PC-9 (cell line): ENCODE measurements around the gene SPAG7.

ENCODE experiments used
- EZH2 ChIP-seq: fragments of 200-600 bp; sonication (generic); IDR thresholded peaks from 2 replicates; pipeline ENCODE4 v1.8.0; 2017; ENCODE audit warnings: antibody characterized with exemption, low read depth
- TF ChIP-seq, protein P1 (sequence below): fragments of 200-600 bp; sonication (generic); conservative IDR thresholded peaks from 2 replicates; pipeline ENCODE4 v1.6.1; 2017; ENCODE audit warnings: mixed run types, antibody characterized with exemption, mild to moderate bottlenecking, moderate library complexity

DNA sequence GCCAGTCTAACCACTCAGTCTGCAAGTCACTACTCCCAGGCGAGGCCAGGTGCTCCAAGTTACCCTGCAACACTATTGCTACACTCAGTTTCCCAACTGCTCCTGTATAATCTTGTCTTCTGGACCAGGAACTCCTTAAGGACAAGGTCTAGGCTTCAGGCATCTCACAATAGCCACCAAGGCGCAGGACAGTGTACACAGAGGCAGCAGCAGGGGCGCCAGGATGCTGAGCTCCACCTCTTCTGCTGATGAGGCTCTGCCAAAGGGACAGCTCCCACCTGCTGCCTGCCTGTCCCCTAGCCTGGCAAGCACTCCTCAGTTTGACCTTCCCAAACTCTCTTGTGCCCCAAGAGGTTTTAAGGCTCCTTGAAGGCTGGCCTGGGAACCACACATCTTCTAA lies 31.2 kb downstream of the SPAG7 start:
- TF ChIP-seq, protein P1, sequence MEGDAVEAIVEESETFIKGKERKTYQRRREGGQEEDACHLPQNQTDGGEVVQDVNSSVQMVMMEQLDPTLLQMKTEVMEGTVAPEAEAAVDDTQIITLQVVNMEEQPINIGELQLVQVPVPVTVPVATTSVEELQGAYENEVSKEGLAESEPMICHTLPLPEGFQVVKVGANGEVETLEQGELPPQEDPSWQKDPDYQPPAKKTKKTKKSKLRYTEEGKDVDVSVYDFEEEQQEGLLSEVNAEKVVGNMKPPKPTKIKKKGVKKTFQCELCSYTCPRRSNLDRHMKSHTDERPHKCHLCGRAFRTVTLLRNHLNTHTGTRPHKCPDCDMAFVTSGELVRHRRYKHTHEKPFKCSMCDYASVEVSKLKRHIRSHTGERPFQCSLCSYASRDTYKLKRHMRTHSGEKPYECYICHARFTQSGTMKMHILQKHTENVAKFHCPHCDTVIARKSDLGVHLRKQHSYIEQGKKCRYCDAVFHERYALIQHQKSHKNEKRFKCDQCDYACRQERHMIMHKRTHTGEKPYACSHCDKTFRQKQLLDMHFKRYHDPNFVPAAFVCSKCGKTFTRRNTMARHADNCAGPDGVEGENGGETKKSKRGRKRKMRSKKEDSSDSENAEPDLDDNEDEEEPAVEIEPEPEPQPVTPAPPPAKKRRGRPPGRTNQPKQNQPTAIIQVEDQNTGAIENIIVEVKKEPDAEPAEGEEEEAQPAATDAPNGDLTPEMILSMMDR: no peak
- no peak for TF ChIP-seq EZH2
